A204.1 (cell line): Measurements from ENCODE around the gene FMNL2.
A peak's percentile ranks its signal among the peaks of the same experiment; 100 is the strongest.

Source experiments
- FAIRE-seq: peaks from 2 replicates; lab custom pipeline; 2012; peaks lifted over from hg19 to GRCh38; lab: Jason Lieb, UNC

FMNL2 gene

GRCh38 chr2:152450176-152450575, 115.2 kb downstream of the FMNL2 start:
- peak; percentile 46 for FAIRE-seq

GRCh38 chr2:152452256-152452973, 117.4 kb downstream of the FMNL2 start:
- FAIRE-seq = no peak

- no peak for FAIRE-seq
Observed at GRCh38 chr2:152453129-152453911, 118.3 kb downstream of the FMNL2 start.

- FAIRE-seq = no peak
Observed at GRCh38 chr2:152454371-152454770, 119.4 kb downstream of the FMNL2 start.

GRCh38 chr2:152454960-152455359, 120.0 kb downstream of the FMNL2 start:
- FAIRE-seq = no peak

- no peak for FAIRE-seq
Observed at GRCh38 chr2:152455738-152456137, 120.8 kb downstream of the FMNL2 start.

GRCh38 chr2:152456262-152456661, 121.3 kb downstream of the FMNL2 start:
- FAIRE-seq = no peak

GRCh38 chr2:152458441-152458940, 123.5 kb downstream of the FMNL2 start:
- no peak for FAIRE-seq

- FAIRE-seq = no peak
Observed at GRCh38 chr2:152459091-152459490, 124.1 kb downstream of the FMNL2 start.

- FAIRE-seq = no peak
Observed at GRCh38 chr2:152460567-152460966, 125.6 kb downstream of the FMNL2 start.

GRCh38 chr2:152462120-152462519, 127.1 kb downstream of the FMNL2 start:
- FAIRE-seq = no peak

- peak; percentile 48 for FAIRE-seq
Observed at GRCh38 chr2:152462779-152463178, 127.8 kb downstream of the FMNL2 start.

GRCh38 chr2:152464851-152465470, 130.0 kb downstream of the FMNL2 start:
- no peak for FAIRE-seq

- FAIRE-seq = no peak
Observed at GRCh38 chr2:152465541-152465940, 130.6 kb downstream of the FMNL2 start.

GRCh38 chr2:152466041-152466440, 131.1 kb downstream of the FMNL2 start:
- FAIRE-seq = no peak

- no peak for FAIRE-seq
Observed at GRCh38 chr2:152466980-152467676, 132.2 kb downstream of the FMNL2 start.

- FAIRE-seq = no peak
Observed at GRCh38 chr2:152467677-152468410, 132.9 kb downstream of the FMNL2 start.

- peak; percentile 21 for FAIRE-seq
Observed at GRCh38 chr2:152468899-152469692, 134.1 kb downstream of the FMNL2 start.

- peak; percentile 92 for FAIRE-seq
Observed at GRCh38 chr2:152470861-152471854, 136.2 kb downstream of the FMNL2 start.

GRCh38 chr2:152472481-152472887, 137.5 kb downstream of the FMNL2 start:
- FAIRE-seq = no peak
